ENCODE results near the gene GSTA1.
A peak's percentile ranks its signal among the peaks of the same experiment; 100 is the strongest.
"Not testable (repeated sequence)": the region's sequence is repeated elsewhere in the genome, so short reads cannot be mapped to it uniquely, and the experiment has no call there.

The GSTA1 gene

GRCh38 chr6:52803668-52804255 lies at the start of gene GSTA1:
Gene GSTA1 (minus strand): TSS chr6:52803816. CDS start chr6:52799267, 4,549 bp downstream.
- not testable (repeated sequence) for DNase-seq (ENCODE audit: low spot score)

GRCh38 chr6:52849137-52849536 lies 45.5 kb upstream of the GSTA1 start:
- no peak for DNase-seq (ENCODE audit: low spot score)

- no peak for DNase-seq (ENCODE audit: low spot score)
Measured at GRCh38 chr6:52846002-52846401, 42.4 kb upstream of the GSTA1 start.

- no peak for DNase-seq (ENCODE audit: low spot score)
Measured at GRCh38 chr6:52843605-52844004, 40.0 kb upstream of the GSTA1 start.

- DNase-seq (ENCODE audit: low spot score) = no peak
Measured at GRCh38 chr6:52840763-52841585, 37.4 kb upstream of the GSTA1 start, which contains the start of gene GSTA5. Gene GSTA5 (minus strand): TSS chr6:52840813.

GRCh38 chr6:52839124-52840055 lies 35.8 kb upstream of the GSTA1 start:
- DNase-seq (ENCODE audit: low spot score) = peak; percentile 74

- peak; percentile 4 for DNase-seq (ENCODE audit: low spot score)
Measured at GRCh38 chr6:52834481-52834880, 30.9 kb upstream of the GSTA1 start.

GRCh38 chr6:52830869-52831268 lies 27.3 kb upstream of the GSTA1 start:
- DNase-seq (ENCODE audit: low spot score) = not testable (repeated sequence)

GRCh38 chr6:52829046-52829817 lies 25.6 kb upstream of the GSTA1 start:
- DNase-seq (ENCODE audit: low spot score) = no peak

- not testable (repeated sequence) for DNase-seq (ENCODE audit: low spot score)
Measured at GRCh38 chr6:52828621-52829020, 25.0 kb upstream of the GSTA1 start.

GRCh38 chr6:52827073-52827783 lies 23.6 kb upstream of the GSTA1 start:
- DNase-seq (ENCODE audit: low spot score) = not testable (repeated sequence)

- no peak for DNase-seq (ENCODE audit: low spot score)
Measured at GRCh38 chr6:52826513-52826912, 22.9 kb upstream of the GSTA1 start.

- not testable (repeated sequence) for DNase-seq (ENCODE audit: low spot score)
Measured at GRCh38 chr6:52825900-52826459, 22.4 kb upstream of the GSTA1 start.

GRCh38 chr6:52825270-52825793 lies 21.7 kb upstream of the GSTA1 start:
- not testable (repeated sequence) for DNase-seq (ENCODE audit: low spot score)

- DNase-seq (ENCODE audit: low spot score) = no peak
Measured at GRCh38 chr6:52821842-52822241, 18.2 kb upstream of the GSTA1 start.

- DNase-seq (ENCODE audit: low spot score) = no peak
Measured at GRCh38 chr6:52820198-52820597, 16.6 kb upstream of the GSTA1 start.

GRCh38 chr6:52815167-52816092 lies 11.8 kb upstream of the GSTA1 start:
- peak; percentile 52 for DNase-seq (ENCODE audit: low spot score)

- DNase-seq (ENCODE audit: low spot score) = not testable (repeated sequence)
Measured at GRCh38 chr6:52814545-52814944, 10.9 kb upstream of the GSTA1 start.

GRCh38 chr6:52809777-52810176 lies 6.2 kb upstream of the GSTA1 start:
- not testable (repeated sequence) for DNase-seq (ENCODE audit: low spot score)
